Endothelial cell of umbilical vein (primary cell): ENCODE data around the gene ITGB2. TPM values are rescaled to one million over a fixed set of nuclear protein-coding genes. Genes with fewer than 3 reads are reported as not detected.

Source experiments
- BruUV-seq: library from RNA; stranded (reverse); fragments of 400-500 nt; replicated peaks from 2 replicates; lab custom pipeline; 2021; lab: Mats Ljungman, UMichigan
- CTCF ChIA-PET: fragments of 300-600, 350-600 bp; sonication (Branson Sonifier 250); formaldehyde crosslinking; loops from one replicate; lab custom pipeline; 2021; ENCODE audit warnings: antibody characterized with exemption, inconsistent platforms; lab: Charles Lee
- POLR2A ChIA-PET: fragments of 300-600, 350-600 bp; sonication (Branson Sonifier 250); formaldehyde crosslinking; loops from one replicate; lab custom pipeline; 2021; ENCODE audit warnings: antibody characterized with exemption, inconsistent platforms; lab: Charles Lee
- DNase-seq: peaks from one replicate; pipeline ENCODE4 v3.0.0-alpha.2; 2011; ENCODE audit warnings: low read depth, low spot score
- FAIRE-seq: peaks from 2 replicates; lab custom pipeline; 2011; peaks lifted over from hg19 to GRCh38; lab: Jason Lieb, UNC
- H2AFZ ChIP-seq: 2 replicates; pipeline ENCODE4 v1.6.0; 2012; ENCODE audit warnings: low read depth, low read length, control low read depth, inconsistent platforms
- H3K27ac ChIP-seq: 2 replicates; pipeline ENCODE4 v1.5.1; 2011; ENCODE audit warnings: low read depth, mild to moderate bottlenecking, control low read depth, low read length, moderate library complexity; ENCODE audit not compliant: insufficient read depth
- H3K27me3 ChIP-seq, 2 experiments: 2 replicates each; pipeline versions ENCODE4 v1.6.0 to v1.6.1; 2011; ENCODE audit warnings: low read length in 2 of 2, mixed read lengths in 1 of 2; ENCODE audit not compliant: control insufficient read depth in 2 of 2, insufficient read depth in 2 of 2
- H3K36me3 ChIP-seq, 2 experiments: 2 replicates in 1 of 2; 3 replicates in 1 of 2; pipeline ENCODE4 v1.5.1; 2011; ENCODE audit warnings: low read length in 2 of 2, mild to moderate bottlenecking in 1 of 2, moderate library complexity in 1 of 2; ENCODE audit not compliant: control insufficient read depth in 2 of 2, insufficient read depth in 2 of 2; ENCODE audit errors: extremely low read depth in 1 of 2
- H3K4me1 ChIP-seq: 3 replicates; pipeline ENCODE4 v1.5.1; 2011; ENCODE audit warnings: mild to moderate bottlenecking, low read length; ENCODE audit not compliant: control insufficient read depth, insufficient read depth; ENCODE audit errors: extremely low read depth
- H3K4me2 ChIP-seq: 2 replicates; pipeline ENCODE4 v1.6.1; 2011; ENCODE audit warnings: low read length, control low read depth, mixed read lengths; ENCODE audit not compliant: insufficient read depth
- H3K4me3 ChIP-seq, 3 experiments: fragments of 200-600 bp in 1 of 3; sonication (generic), shearing (Covaris generic) in 1 of 3; replicated peaks in 1 of 3; 2 replicates each; pipeline ENCODE4 v1.5.1; 2011 to 2016; ENCODE audit warnings: control low read depth in 3 of 3, low read length in 3 of 3, mild to moderate bottlenecking in 2 of 3, inconsistent platforms in 1 of 3, low read depth in 1 of 3, moderate library complexity in 1 of 3; ENCODE audit not compliant: insufficient read depth in 1 of 3
- H3K79me2 ChIP-seq: 2 replicates; pipeline ENCODE4 v1.6.0; 2012; ENCODE audit warnings: low read length, inconsistent platforms; ENCODE audit not compliant: control insufficient read depth, insufficient read depth
- H3K9ac ChIP-seq: replicated peaks from 2 replicates; pipeline ENCODE3; 2011; ENCODE audit warnings: low read length, control low read depth; ENCODE audit not compliant: insufficient read depth; ENCODE audit errors: extremely low read depth
- H3K9me1 ChIP-seq: replicated peaks from 3 replicates; pipeline ENCODE4 v1.6.0; 2011; ENCODE audit warnings: mild to moderate bottlenecking, low read length; ENCODE audit not compliant: control insufficient read depth, insufficient read depth; ENCODE audit errors: extremely low read depth
- H3K9me3 ChIP-seq: replicated peaks from 2 replicates; pipeline ENCODE4 v1.5.1; 2012; ENCODE audit warnings: low read length, inconsistent platforms; ENCODE audit not compliant: control insufficient read depth, insufficient read depth
- H4K20me1 ChIP-seq: replicated peaks from 2 replicates; pipeline ENCODE3; 2011; ENCODE audit warnings: mild to moderate bottlenecking, low read length; ENCODE audit not compliant: control insufficient read depth, insufficient read depth; ENCODE audit errors: extremely low read depth
- EZH2 ChIP-seq: IDR thresholded peaks from 2 replicates; pipeline ENCODE4 v1.6.1; 2012; ENCODE audit warnings: borderline replicate concordance, low read depth, mild to moderate bottlenecking, moderate library complexity, low read length, inconsistent platforms; ENCODE audit not compliant: severe bottlenecking
- FOS ChIP-seq: IDR thresholded peaks from 2 replicates; pipeline ENCODE4 v1.6.1; 2011; ENCODE audit warnings: mild to moderate bottlenecking, low read length, moderate library complexity, borderline replicate concordance; ENCODE audit not compliant: insufficient read depth
- GATA2 ChIP-seq: IDR thresholded peaks from 2 replicates; pipeline ENCODE4 v1.7.0; 2011; ENCODE audit warnings: low read depth, mild to moderate bottlenecking, moderate library complexity, mixed read lengths, low read length; ENCODE audit not compliant: insufficient read length, insufficient read depth
- JUN ChIP-seq: IDR thresholded peaks from 2 replicates; pipeline ENCODE4 v1.6.1; 2011; ENCODE audit warnings: borderline replicate concordance, low read depth; ENCODE audit not compliant: insufficient read length, insufficient read depth
- MYC ChIP-seq: IDR thresholded peaks from one replicate; pipeline ENCODE4 v1.6.1; 2011; ENCODE audit warnings: mild to moderate bottlenecking, low read depth, low read length
- POLR2A ChIP-seq: IDR thresholded peaks from 2 replicates; pipeline ENCODE4 v1.6.1; 2012; ENCODE audit warnings: low read depth, mild to moderate bottlenecking, control low read depth, low read length
- POLR2AphosphoS5 ChIP-seq: IDR thresholded peaks from 2 replicates; pipeline ENCODE4 v1.6.1; 2012; ENCODE audit warnings: low read depth, mild to moderate bottlenecking, control low read depth, low read length, moderate library complexity; ENCODE audit not compliant: insufficient read depth
- dilution Hi-C: fragments of 300-500 bp; cut with MboI; formaldehyde crosslinking; loops from one replicate; pipeline ENCODE4 v1.15.0; 2019; ENCODE audit warnings: low sequenced_read_pairs; ENCODE audit not compliant: extremely low pct_ligation_motif_present
- intact Hi-C: fragments of 100-400 bp; cut with micrococcal nuclease; formaldehyde crosslinking; loops from one replicate; pipeline ENCODE4 v1.10.0; 2022
- polyA plus RNA-seq, 4 experiments: library from polyadenylated mRNA; depleted of rRNA in 3 of 4; stranded (reverse) in 3 of 4; unstranded in 1 of 4; fragments of >200 nt; gene quantifications; 2 replicates each; pipeline versions ENCODE4 v1.2.1 to v1.2.3, GENCODE V29; 2011 to 2012; ENCODE audit warnings: missing spikeins in 1 of 4
- total RNA-seq: library from RNA; stranded (reverse); gene quantifications from 2 replicates; pipeline ENCODE4 v1.2.3, GENCODE V29; 2021
- TF ChIP-seq, protein P1 (sequence below): IDR thresholded peaks from 2 replicates; pipeline ENCODE4 v1.6.1; 2011; ENCODE audit not compliant: insufficient read depth, insufficient read length
- TF ChIP-seq, protein P2 (sequence below), 2 donors: IDR thresholded peaks; 1 replicate in 1 of 2; 2 replicates in 1 of 2; pipeline ENCODE4 v1.5.1; 2011; ENCODE audit warnings: low read length in 2 of 2, mild to moderate bottlenecking in 2 of 2, moderate library complexity in 2 of 2, control low read depth in 1 of 2, inconsistent platforms in 1 of 2, low read depth in 1 of 2; ENCODE audit not compliant: insufficient read depth in 1 of 2; ENCODE audit errors: extremely low read depth in 1 of 2

Gene ITGB2
- total and polyA plus RNA-seq, 2 donors (not counting 3 experiments of a cell fraction or from before 2014, with no cell fraction given): 0.39 to 0.91 TPM

DNA sequence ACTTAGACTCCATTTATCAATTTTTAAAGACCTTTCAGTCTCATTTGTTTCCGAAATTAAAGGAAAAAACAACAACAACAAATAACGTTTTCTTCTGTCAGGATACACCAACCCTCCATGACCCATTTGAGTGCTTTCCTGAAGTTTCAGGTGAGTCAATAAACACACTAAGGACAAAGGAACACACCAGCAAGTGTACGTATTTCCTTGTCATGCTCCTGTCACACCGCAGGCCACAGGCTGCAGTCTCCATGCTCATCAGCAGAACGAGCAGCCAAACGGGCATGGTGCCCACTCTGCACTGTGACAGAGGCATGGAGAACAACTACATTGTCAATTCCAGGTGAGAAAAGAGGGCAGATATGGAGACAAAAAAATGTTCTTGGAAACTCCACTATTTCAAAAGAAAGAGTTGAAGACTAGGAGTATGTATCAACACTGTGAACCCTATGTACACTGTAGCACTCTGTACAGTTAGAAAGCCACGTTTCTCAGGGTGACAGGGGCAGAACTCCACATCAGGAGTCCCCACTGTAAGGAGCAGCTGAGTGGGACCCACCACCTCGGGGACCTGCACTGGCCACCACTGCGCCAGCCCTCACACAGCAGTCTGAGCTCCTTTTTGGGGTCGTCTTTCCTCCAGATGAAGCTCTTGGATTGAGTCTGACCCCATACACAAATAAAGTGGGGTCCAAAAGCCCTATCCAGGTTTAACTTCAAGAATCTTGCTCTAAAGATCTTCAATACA lies 49.8 kb downstream of the ITGB2 start:
- dilution Hi-C loops (no loop called here), intact Hi-C loops (loop anchor here (1.0 to 5.0 kb wide), 2 partner anchors 40 to 261 kb away; no protein-coding TSS in a partner anchor)
- BruUV-seq: no TSS peak
- H3K9me3 ChIP-seq: no peaks in the 10 kb centered on the region
- no peaks in the 10 kb centered on the region for H3K9me1 ChIP-seq
- no peak overlapping the region for H2AFZ ChIP-seq
- POLR2A ChIA-PET: no interaction called here
- peak overlapping the region; percentile 83 for H3K9ac ChIP-seq
- peak overlapping the region; percentile 97 for H3K27ac ChIP-seq
- peaks cover 2% of the 10 kb centered on the region in 2 experiments for H3K36me3 ChIP-seq
- DNase-seq (peak; percentile 57), FAIRE-seq (no peak)
- no peaks in the 10 kb centered on the region for H4K20me1 ChIP-seq
- peaks cover 68% of the 10 kb centered on the region for H3K79me2 ChIP-seq
- H3K4me2 ChIP-seq: peak overlapping the region; percentile 89
- no peaks in the 10 kb centered on the region for H3K27me3 ChIP-seq
- CTCF ChIA-PET: interaction anchor here (0.7 kb wide), 1 partner anchor 61 kb away, joined by 3 read pairs; no protein-coding TSS in a partner anchor
- peak overlapping the region in 2 of 3 experiments; percentile 3 to 83 for H3K4me3 ChIP-seq
- H3K4me1 ChIP-seq: peaks cover 77% of the 10 kb centered on the region
- TF ChIP-seq GATA2 (peak; percentile 2), FOS (no peak)

DNA sequence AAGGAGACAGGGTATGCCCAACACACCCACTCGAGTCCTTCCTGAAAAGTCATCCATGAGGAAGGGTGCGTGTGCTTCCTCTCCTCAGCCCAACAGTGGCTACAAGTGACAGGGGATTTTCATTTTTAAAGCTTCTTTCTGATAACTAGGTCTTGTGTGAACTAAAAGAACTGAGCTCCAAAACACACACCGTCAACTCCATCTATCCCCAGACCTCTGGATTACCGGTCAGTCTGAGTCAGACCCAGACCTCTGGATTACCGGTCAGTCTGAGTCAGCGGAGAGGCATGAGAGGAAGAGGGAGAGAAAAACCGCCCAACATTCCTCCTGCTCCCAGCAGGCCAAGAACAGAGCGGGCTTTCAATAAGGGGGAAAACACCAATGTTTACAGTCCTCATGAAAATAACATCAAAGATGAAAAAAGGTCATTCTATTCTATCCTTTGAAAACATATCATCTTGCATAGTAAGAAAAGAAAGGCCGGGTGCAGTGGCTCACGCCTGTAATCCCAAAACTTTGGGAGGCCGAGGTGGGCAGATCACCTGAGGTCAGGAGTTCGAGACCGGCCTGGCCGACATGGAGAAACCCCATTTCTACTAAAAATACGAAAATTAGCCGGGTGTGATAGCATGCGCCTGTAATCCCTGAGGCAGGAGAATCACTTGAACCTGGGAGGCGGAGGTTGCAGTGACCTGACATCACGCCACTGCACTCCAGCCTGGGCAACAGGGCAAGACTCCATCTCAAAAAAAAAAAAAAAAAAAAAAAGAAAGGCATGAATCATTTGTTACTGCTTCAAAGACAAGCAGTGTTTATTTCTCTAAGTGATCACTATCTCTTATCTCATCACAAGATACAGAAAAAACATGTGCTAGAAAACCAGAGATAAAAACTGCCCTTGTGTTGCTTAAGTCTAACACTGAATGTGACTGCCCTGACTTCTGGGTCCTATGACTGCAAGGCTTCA lies 50.6 kb downstream of the ITGB2 start:
- H2AFZ ChIP-seq: no peak overlapping the region
- peak overlapping the region; percentile 83 for H3K9ac ChIP-seq
- TF ChIP-seq EZH2: no peak
- peak; percentile 93 for TF ChIP-seq JUN
- TF ChIP-seq MYC: no peak
- TF ChIP-seq POLR2AphosphoS5: peak; percentile 76
- TF ChIP-seq, protein P1, sequence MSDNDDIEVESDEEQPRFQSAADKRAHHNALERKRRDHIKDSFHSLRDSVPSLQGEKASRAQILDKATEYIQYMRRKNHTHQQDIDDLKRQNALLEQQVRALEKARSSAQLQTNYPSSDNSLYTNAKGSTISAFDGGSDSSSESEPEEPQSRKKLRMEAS: no peak
- TF ChIP-seq GATA2: peak; percentile 90
- TF ChIP-seq FOS: peak; percentile 98
- TF ChIP-seq POLR2A: peak; percentile 50
- TF ChIP-seq, protein P2, sequence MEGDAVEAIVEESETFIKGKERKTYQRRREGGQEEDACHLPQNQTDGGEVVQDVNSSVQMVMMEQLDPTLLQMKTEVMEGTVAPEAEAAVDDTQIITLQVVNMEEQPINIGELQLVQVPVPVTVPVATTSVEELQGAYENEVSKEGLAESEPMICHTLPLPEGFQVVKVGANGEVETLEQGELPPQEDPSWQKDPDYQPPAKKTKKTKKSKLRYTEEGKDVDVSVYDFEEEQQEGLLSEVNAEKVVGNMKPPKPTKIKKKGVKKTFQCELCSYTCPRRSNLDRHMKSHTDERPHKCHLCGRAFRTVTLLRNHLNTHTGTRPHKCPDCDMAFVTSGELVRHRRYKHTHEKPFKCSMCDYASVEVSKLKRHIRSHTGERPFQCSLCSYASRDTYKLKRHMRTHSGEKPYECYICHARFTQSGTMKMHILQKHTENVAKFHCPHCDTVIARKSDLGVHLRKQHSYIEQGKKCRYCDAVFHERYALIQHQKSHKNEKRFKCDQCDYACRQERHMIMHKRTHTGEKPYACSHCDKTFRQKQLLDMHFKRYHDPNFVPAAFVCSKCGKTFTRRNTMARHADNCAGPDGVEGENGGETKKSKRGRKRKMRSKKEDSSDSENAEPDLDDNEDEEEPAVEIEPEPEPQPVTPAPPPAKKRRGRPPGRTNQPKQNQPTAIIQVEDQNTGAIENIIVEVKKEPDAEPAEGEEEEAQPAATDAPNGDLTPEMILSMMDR (IDR thresholded peaks at IDR 0.05; ENCODE audit: extremely low read depth in 1 of 2, insufficient read depth in 1 of 2, low read depth in 1 of 2, low read length in 2 of 2): no peak
- H3K4me2 ChIP-seq: peak overlapping the region; percentile 89
- H4K20me1 ChIP-seq: no peaks in the 10 kb centered on the region
- H3K4me1 ChIP-seq: peaks cover 71% of the 10 kb centered on the region
- no peaks in the 10 kb centered on the region for H3K9me3 ChIP-seq
- no peaks in the 10 kb centered on the region for H3K27me3 ChIP-seq
- peak; percentile 98 for FAIRE-seq
- no peaks in the 10 kb centered on the region for H3K9me1 ChIP-seq
- H3K36me3 ChIP-seq: peaks cover 4 to 8% of the 10 kb centered on the region in 2 experiments
- peak overlapping the region; percentile 97 for H3K27ac ChIP-seq
- peaks cover 77% of the 10 kb centered on the region for H3K79me2 ChIP-seq
- CTCF ChIA-PET: interaction anchor here (0.7 to 1.4 kb wide), 9 partner anchors 11 to 360 kb away, joined by 3 to 10 read pairs (median 4); no protein-coding TSS in a partner anchor
- dilution Hi-C loops (no loop called here), intact Hi-C loops (loop anchor here (1.0 to 5.0 kb wide), 2 partner anchors 41 to 262 kb away; no protein-coding TSS in a partner anchor)
- POLR2A ChIA-PET: no interaction called here
- peak overlapping the region in 1 of 3 experiments; percentile 83 for H3K4me3 ChIP-seq
- DNase-seq: peak; percentile 92
- BruUV-seq: no TSS peak
